HCT116 (cell line): Measurements from ENCODE around the gene DHH.

Experiments
- CTCF ChIP-seq, 3 experiments: fragments of 200-600 bp in 1 of 3; sonication (generic) in 1 of 3; IDR thresholded peaks in 2 of 3; conservative IDR thresholded peaks in 1 of 3; 2 replicates each; pipeline ENCODE4 v1.5.1; 2012 to 2017; ENCODE audit warnings: low read depth in 2 of 3, low read length in 2 of 3, antibody characterized with exemption in 1 of 3, borderline replicate concordance in 1 of 3, control low read depth in 1 of 3, mild to moderate bottlenecking in 1 of 3, mixed read lengths in 1 of 3, mixed run types in 1 of 3, moderate library complexity in 1 of 3; ENCODE audit not compliant: insufficient read depth in 1 of 3
- EZH2 ChIP-seq: fragments of 200-600 bp; sonication (generic); IDR thresholded peaks from 2 replicates; pipeline ENCODE4 v1.6.1; 2017; ENCODE audit warnings: antibody characterized with exemption, mixed run types
- POLR2A ChIP-seq: IDR thresholded peaks from 2 replicates; pipeline ENCODE4 v1.7.0; 2011; ENCODE audit warnings: borderline replicate concordance; ENCODE audit not compliant: insufficient read depth, insufficient read length; ENCODE audit errors: extremely low read depth
- POLR2AphosphoS5 ChIP-seq: IDR thresholded peaks from 2 replicates; pipeline ENCODE4 v1.6.1; 2011; ENCODE audit warnings: mild to moderate bottlenecking, low read depth, low read length, moderate library complexity
- SRF ChIP-seq: IDR thresholded peaks from 2 replicates; pipeline ENCODE4 v1.6.1; 2012; ENCODE audit warnings: low read depth

GRCh38 chr12:49068879-49069506 lies 25.6 kb downstream of the DHH start:
- TF ChIP-seq EZH2 (no peak), CTCF (IDR thresholded peaks at IDR 0.05 in 2 of 3, conservative IDR thresholded peaks at IDR 0.05 in 1 of 3; ENCODE audit: borderline replicate concordance in 1 of 3, insufficient read depth in 1 of 3, low read depth in 2 of 3, low read length in 2 of 3) (no peak), POLR2AphosphoS5 (no peak), POLR2A (no peak), SRF (no peak)
